AG04450 (cell line): Measurements from ENCODE around the gene PRKN. TPM values are rescaled to one million over a fixed set of nuclear protein-coding genes. Genes with fewer than 3 reads are reported as not detected.

Experiments
- CTCF ChIA-PET: fragments of 300-600, 350-600 bp; formaldehyde crosslinking; extraction: SDS; loops from one replicate; lab custom pipeline; 2022; ENCODE audit warnings: antibody characterized with exemption, inconsistent platforms; lab: Charles Lee
- POLR2A ChIA-PET: fragments of 350-600 bp; formaldehyde crosslinking; extraction: SDS; loops from one replicate; lab custom pipeline; 2021; ENCODE audit warnings: antibody characterized with exemption, inconsistent platforms; lab: Yijun Ruan, JAX
- DNase-seq: peaks from one replicate; pipeline ENCODE4 v3.0.0-alpha.2; 2011; ENCODE audit warnings: low read depth, low spot score
- H3K27ac ChIP-seq: one replicate; pipeline ENCODE4 v1.5.1; 2012; ENCODE audit warnings: low read depth, low read length, control low read depth
- H3K27me3 ChIP-seq: one replicate; pipeline ENCODE4 v1.6.0; 2012; ENCODE audit warnings: low read length; ENCODE audit not compliant: control insufficient read depth, insufficient read depth
- H3K4me3 ChIP-seq: 2 replicates; pipeline ENCODE4 v1.5.1; 2011; ENCODE audit warnings: mild to moderate bottlenecking, low read depth, low read length, control low read depth
- H3K9me3 ChIP-seq: 2 replicates; pipeline ENCODE4 v1.5.1; 2012; ENCODE audit warnings: low read length; ENCODE audit not compliant: control insufficient read depth, insufficient read depth
- polyA plus RNA-seq: library from polyadenylated mRNA; depleted of rRNA; stranded (reverse); fragments of >200 nt; gene quantifications from 2 replicates; pipeline ENCODE4 v1.2.3, GENCODE V29; 2011
- TF ChIP-seq, protein P1 (sequence below): IDR thresholded peaks from 2 replicates; pipeline ENCODE4 v1.5.1; 2011; ENCODE audit warnings: low read depth, low read length, control low read depth, inconsistent platforms

PRKN gene
- polyA plus RNA-seq, 1 experiment, result not detected

DNA sequence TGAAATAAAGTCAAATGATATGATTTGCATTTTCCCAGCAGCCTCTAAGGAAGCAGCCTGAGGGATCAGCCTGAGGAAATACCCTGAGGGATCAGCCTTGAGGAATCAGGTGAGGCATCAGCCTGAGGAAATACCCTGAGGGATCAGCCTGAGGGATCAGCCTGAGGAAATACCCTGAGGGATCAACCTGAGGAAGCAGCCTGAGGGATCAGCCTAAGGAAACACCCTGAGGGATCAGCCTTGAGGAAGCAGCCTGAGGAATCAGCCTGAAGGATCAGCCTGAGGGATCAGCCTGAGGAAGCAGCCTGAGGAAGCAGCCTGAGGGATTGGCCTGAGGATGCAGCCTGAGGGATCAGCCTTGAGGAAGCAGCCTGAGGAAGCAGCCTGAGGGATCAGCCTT is 784.0 kb downstream of the PRKN start:
- Histone ChIP-seq H3K9me3 (peaks cover 7% of the 10 kb centered on the region; the same call in 1 of the 2 replicates), H3K27ac (no peak overlapping the region), H3K4me3 (no peak overlapping the region), H3K27me3 (no peaks in the 10 kb centered on the region)
- ChIA-PET POLR2A (no interaction called here), CTCF (no interaction called here)
- no peak for DNase-seq
- TF ChIP-seq, protein P1, sequence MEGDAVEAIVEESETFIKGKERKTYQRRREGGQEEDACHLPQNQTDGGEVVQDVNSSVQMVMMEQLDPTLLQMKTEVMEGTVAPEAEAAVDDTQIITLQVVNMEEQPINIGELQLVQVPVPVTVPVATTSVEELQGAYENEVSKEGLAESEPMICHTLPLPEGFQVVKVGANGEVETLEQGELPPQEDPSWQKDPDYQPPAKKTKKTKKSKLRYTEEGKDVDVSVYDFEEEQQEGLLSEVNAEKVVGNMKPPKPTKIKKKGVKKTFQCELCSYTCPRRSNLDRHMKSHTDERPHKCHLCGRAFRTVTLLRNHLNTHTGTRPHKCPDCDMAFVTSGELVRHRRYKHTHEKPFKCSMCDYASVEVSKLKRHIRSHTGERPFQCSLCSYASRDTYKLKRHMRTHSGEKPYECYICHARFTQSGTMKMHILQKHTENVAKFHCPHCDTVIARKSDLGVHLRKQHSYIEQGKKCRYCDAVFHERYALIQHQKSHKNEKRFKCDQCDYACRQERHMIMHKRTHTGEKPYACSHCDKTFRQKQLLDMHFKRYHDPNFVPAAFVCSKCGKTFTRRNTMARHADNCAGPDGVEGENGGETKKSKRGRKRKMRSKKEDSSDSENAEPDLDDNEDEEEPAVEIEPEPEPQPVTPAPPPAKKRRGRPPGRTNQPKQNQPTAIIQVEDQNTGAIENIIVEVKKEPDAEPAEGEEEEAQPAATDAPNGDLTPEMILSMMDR, result no peak

DNA sequence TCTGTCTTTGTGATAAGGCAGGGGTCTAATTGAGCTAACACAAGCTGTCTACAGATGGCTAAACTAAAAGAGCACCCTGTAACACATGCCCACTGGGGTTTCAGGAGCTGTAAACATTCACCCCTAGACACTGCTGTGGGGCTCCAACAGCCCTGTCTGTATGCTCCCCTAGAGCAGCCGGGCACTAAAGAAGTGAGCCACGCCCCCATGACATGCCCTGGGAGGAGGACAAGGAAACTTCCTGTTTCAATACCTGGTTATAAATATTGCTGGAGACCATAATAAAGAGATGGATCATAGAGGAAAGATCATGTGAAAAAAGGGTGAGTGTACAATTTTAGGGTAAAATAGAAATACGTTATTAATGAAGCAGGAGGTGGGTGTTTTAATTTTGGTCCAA is 786.0 kb downstream of the PRKN start:
- TF ChIP-seq, protein P1, result no peak
- POLR2A ChIA-PET, result no interaction called here
- Histone ChIP-seq H3K27me3 (no peaks in the 10 kb centered on the region), H3K4me3 (no peak overlapping the region), H3K9me3 (peaks cover 7% of the 10 kb centered on the region; the same call in 1 of the 2 replicates), H3K27ac (no peak overlapping the region)
- DNase-seq, result no peak
- CTCF ChIA-PET, result no interaction called here

DNA sequence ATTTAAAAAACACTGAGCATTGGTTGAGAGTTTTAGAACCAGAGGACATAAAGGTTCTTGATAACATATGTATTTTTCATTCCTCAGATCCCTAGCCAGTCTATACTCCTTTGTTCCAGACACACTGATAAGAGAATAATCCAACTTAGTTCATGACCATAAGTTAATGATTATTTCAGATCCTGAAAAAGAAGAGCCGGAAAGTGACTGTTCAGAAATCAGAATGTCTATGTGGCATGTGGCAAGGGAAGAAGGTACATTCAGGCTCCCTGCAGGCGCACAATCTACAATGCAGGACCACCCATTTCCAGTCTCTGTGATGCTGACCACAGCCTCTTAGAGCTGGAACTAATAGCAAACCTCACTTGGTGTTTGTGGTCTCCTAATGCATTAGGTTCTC is 787.0 kb downstream of the PRKN start:
- H3K4me3 ChIP-seq, result no peak overlapping the region
- H3K27ac ChIP-seq, result no peak overlapping the region
- no peak for DNase-seq
- H3K27me3 ChIP-seq, result no peaks in the 10 kb centered on the region
- ChIA-PET CTCF (no interaction called here), POLR2A (no interaction called here)
- H3K9me3 ChIP-seq, result peaks cover 7% of the 10 kb centered on the region; the same call in 1 of the 2 replicates
- TF ChIP-seq, protein P1, result no peak

DNA sequence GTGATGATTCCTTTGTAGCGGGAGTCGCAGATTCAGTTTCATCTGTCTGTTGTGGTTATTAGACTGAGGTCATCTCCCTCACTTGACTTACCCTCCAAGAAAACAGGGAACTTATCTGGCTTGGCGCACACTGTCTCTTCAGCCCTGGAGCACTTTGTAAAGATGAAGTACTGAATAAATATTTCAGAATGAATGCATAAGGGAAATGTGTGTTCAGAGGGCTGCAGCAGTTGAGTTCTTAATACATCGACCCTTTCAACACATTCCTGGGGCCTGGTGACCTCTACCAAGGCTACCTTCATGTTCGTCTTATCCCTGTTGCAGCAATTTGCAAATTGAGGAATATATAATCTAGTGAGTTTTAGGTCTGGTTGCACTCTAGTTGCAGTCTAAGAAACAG is 801.2 kb downstream of the PRKN start:
- CTCF ChIA-PET, result no interaction called here
- no peaks in the 10 kb centered on the region for H3K27me3 ChIP-seq

DNA sequence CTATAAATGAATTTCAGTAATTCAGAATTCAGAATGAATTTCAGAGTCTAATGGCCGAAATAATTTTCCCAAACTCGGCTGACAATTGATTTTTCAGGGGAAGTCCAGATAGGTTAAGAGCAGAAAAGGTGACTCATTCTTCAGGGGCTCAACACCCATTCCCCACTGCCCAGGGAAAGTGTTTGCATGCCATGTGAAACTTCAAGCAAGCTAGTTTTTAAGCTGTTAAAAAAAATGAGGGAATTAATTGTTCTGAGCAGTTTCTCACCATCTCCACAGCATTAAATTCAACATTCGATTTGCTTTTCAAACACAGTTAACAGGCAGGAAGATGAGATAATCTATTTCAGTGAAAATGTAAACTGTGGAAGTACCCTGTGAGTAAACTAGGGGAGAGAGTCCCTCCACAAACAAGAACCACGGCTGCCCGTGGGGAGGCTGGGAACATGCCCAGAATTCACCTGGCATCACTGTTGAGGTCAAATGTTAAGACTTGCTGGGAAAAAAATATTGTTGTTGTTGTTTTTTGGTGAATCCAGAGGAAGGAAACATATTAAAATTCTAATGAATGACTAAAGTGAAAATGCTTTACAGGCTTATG is 803.0 kb downstream of the PRKN start:
- H3K27me3 ChIP-seq, result no peaks in the 10 kb centered on the region
- CTCF ChIA-PET, result no interaction called here
- no peak for DNase-seq
- POLR2A ChIA-PET, result no interaction called here
- H3K4me3 ChIP-seq, result no peak overlapping the region
- H3K27ac ChIP-seq, result no peak overlapping the region
- TF ChIP-seq, protein P1, result no peak
- no peaks in the 10 kb centered on the region; the same call in 1 of the 2 replicates for H3K9me3 ChIP-seq

More for the DNA sequence above, 801.2 kb downstream of the PRKN start:
- Histone ChIP-seq H3K4me3 (no peak overlapping the region), H3K27ac (no peak overlapping the region), H3K9me3 (no peaks in the 10 kb centered on the region)
- TF ChIP-seq, protein P1, result no peak
- POLR2A ChIA-PET, result no interaction called here
- DNase-seq, result no peak
